Spinal cord (tissue), 10 donors: ENCODE measurements around the gene FCHO2. TPM values are rescaled to one million over a fixed set of nuclear protein-coding genes. Genes with fewer than 3 reads are reported as not detected.

Experiments used
- DNase-seq, 6 donors: peaks; one replicate each; pipeline versions ENCODE4 v3.0.0 to v3.0.0-alpha.2; 2013 to 2015; ENCODE audit warnings: low spot score in 6 of 6, low read depth in 4 of 6
- H3K27ac ChIP-seq: one replicate; pipeline ENCODE4 v1.5.1; 2013; ENCODE audit warnings: low read depth, low read length, control low read depth
- H3K27me3 ChIP-seq: one replicate; pipeline ENCODE4 v1.6.1; 2013; ENCODE audit warnings: low read length; ENCODE audit not compliant: control insufficient read depth, insufficient read depth
- H3K36me3 ChIP-seq: one replicate; pipeline ENCODE4 v1.6.1; 2013; ENCODE audit warnings: low read length; ENCODE audit not compliant: control insufficient read depth, insufficient read depth
- H3K4me1 ChIP-seq: one replicate; pipeline ENCODE4 v1.6.1; 2013; ENCODE audit warnings: low read length; ENCODE audit not compliant: control insufficient read depth, insufficient read depth
- H3K4me3 ChIP-seq: one replicate; pipeline ENCODE4 v1.5.1; 2013; ENCODE audit warnings: low read depth, low read length, control low read depth
- H3K9me3 ChIP-seq: one replicate; pipeline ENCODE4 v1.6.1; 2013; ENCODE audit warnings: low read length; ENCODE audit not compliant: control insufficient read depth, insufficient read depth
- WGBS: methylation state at CpG from one replicate; pipeline ENCODE4 v1.1.5; 2013; ENCODE audit warnings: missing lambda C conversion rate; ENCODE audit not compliant: insufficient coverage; 5-methylcytosine and 5-hydroxymethylcytosine counted together
- polyA plus RNA-seq, 2 donors: library from polyadenylated mRNA; unstranded; fragments of 120-200 nt; gene quantifications; one replicate each; pipeline ENCODE4 v1.2.1, GENCODE V29; 2013; ENCODE audit not compliant: insufficient read length in 2 of 2
- total RNA-seq, 2 donors: library from RNA; depleted of rRNA in 1 of 2; stranded (reverse); fragments of 120-200 nt in 1 of 2; fragments of >200 nt in 1 of 2; gene quantifications; one replicate each; pipeline versions ENCODE4 v1.2.3 to v1.2.4, GENCODE V29; 2013 to 2014
- donor health status: healthy.

FCHO2 gene
- total and polyA plus RNA-seq, 4 donors = 15.5 to 36.4 (median 24.6) TPM

DNA sequence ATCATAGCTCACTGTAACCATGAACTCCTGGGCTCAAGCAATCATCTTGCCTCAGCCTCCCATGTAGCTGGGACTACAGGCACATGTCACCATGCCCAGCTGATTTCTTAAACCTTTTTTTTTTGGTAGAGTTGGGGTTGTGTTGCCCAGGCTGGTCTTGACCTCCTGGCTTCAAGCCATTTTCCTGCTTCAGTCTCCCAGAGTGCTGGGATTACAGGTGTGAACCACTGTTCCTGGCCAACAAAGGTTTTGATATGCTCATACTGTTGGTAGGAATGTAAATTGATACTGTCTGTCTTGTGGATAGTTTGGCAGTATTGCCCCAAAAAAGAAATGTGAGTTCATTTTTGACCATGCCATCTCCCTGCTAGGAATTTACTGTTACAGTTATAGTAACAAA lies 87.2 kb downstream of the FCHO2 start:
- Histone ChIP-seq H3K4me3 (no peak overlapping the region), H3K27me3 (no peaks in the 10 kb centered on the region), H3K9me3 (peaks cover 4% of the 10 kb centered on the region), H3K36me3 (no peaks in the 10 kb centered on the region), H3K4me1 (no peaks in the 10 kb centered on the region), H3K27ac (no peak overlapping the region)
- no peak for DNase-seq

DNA sequence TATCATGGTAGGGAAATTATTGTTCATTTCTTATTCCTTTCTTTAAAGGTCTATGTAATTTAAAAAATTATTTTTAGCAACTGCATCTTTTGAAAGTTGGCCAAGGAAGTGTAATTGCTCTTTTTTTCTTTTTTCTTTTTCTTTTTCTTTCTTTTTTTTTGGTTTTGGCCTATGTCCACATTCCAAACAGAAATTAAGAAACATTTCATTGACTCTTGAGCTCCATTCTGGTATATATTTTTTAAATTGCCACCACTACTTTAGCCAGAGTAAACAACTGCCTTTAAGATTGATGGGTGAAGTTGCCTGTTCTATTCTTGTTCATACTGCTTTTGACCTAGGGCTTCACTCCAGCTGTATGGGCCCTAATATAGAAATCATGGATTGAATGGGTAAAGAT lies 88.7 kb downstream of the FCHO2 start:
- Histone ChIP-seq H3K4me1 (no peaks in the 10 kb centered on the region), H3K27me3 (no peaks in the 10 kb centered on the region), H3K27ac (no peak overlapping the region), H3K9me3 (peaks cover 4% of the 10 kb centered on the region), H3K36me3 (no peaks in the 10 kb centered on the region), H3K4me3 (no peak overlapping the region)
- DNase-seq = no peak

GRCh38 chr5:73045623-73046022 lies 89.8 kb downstream of the FCHO2 start:
- H3K9me3 ChIP-seq = peaks cover 4% of the 10 kb centered on the region
- no peak overlapping the region for H3K27ac ChIP-seq
- no peaks in the 10 kb centered on the region for H3K27me3 ChIP-seq
- H3K36me3 ChIP-seq = no peaks in the 10 kb centered on the region
- no peak overlapping the region for H3K4me3 ChIP-seq
- H3K4me1 ChIP-seq = no peaks in the 10 kb centered on the region
- no peak for DNase-seq
- WGBS = no CpG with 5 or more reads among the region's 1 CpG

DNA sequence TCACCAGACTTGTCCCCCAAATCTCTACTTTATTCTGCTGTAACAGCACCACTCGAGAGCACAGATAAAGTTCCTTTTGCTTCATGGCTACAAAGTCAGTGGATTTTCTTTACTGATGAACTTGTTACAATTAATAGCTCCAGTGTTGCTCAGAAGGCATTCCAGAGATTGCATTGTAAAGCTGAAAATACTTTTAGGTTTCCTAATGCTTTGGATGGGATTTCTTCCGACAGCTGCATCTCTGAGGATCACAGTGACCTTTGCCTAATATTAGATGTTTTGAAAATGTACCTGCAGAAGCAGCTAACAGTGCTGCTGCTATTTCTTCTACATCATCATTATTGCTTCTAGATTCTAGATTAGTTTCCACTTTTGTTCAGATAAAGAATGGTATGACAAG lies 105.8 kb downstream of the FCHO2 start:
- Histone ChIP-seq H3K36me3 (no peaks in the 10 kb centered on the region), H3K9me3 (no peaks in the 10 kb centered on the region), H3K4me1 (no peaks in the 10 kb centered on the region), H3K27ac (no peak overlapping the region), H3K4me3 (no peak overlapping the region), H3K27me3 (no peaks in the 10 kb centered on the region)
- no peak for DNase-seq
- WGBS = no CpG with 5 or more reads among the region's 2 CpGs

GRCh38 chr5:73066466-73066865 lies 110.6 kb downstream of the FCHO2 start:
- no peak overlapping the region for H3K4me3 ChIP-seq
- H3K36me3 ChIP-seq = no peaks in the 10 kb centered on the region
- no CpG with 5 or more reads among the region's 2 CpGs for WGBS

DNA sequence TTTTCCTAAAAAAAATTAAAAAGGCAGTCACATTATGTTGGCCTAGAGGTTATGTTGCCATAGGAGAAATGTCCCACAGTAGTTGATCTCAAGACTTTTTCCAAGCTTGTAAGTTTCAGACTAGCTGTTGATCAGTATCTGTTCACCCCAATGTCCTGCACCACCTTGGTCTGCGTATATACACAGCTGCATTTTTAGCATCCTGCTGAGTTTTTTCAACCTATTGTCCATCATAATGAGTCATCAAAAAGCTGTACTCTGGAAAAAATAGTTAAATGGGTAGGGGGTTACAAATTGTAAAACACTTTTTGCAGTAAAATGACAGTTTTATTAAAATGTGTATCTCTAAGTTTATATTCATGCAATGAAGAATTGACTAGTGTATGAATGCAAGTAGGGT lies 111.4 kb downstream of the FCHO2 start:
- no peaks in the 10 kb centered on the region for H3K36me3 ChIP-seq
- H3K27me3 ChIP-seq = no peaks in the 10 kb centered on the region
- no peak overlapping the region for H3K4me3 ChIP-seq
- no peak for DNase-seq
- no peak overlapping the region for H3K27ac ChIP-seq
- WGBS = no CpG with 5 or more reads among the region's 1 CpG
- no peaks in the 10 kb centered on the region for H3K9me3 ChIP-seq
- no peaks in the 10 kb centered on the region for H3K4me1 ChIP-seq

More at GRCh38 chr5:73066466-73066865, 110.6 kb downstream of the FCHO2 start:
- DNase-seq = no peak
- Histone ChIP-seq H3K27ac (no peak overlapping the region), H3K9me3 (no peaks in the 10 kb centered on the region), H3K4me1 (no peaks in the 10 kb centered on the region), H3K27me3 (no peaks in the 10 kb centered on the region)

DNA sequence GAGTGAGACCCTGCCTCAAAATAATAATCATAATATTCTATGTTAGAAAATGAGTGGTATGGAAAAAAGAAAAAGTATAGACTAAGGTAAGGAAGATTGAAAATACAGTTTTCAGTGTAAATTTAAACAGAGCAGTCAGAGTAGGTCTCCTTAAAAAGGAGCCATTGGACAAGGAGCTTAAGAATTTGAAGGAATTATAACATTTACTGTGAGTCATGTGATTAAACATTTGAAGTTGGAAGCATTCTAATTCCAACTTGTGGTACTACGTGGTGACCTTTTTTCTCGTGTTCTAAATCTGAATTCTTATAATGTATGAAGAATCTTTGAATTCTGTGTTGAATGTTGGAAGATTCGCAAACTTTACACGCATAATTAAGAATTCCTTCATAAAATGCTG lies 125.3 kb downstream of the FCHO2 start:
- WGBS = no CpG with 5 or more reads among the region's 4 CpGs
- Histone ChIP-seq H3K27me3 (no peaks in the 10 kb centered on the region), H3K4me3 (no peak overlapping the region), H3K36me3 (peaks cover 8% of the 10 kb centered on the region), H3K9me3 (no peaks in the 10 kb centered on the region), H3K4me1 (no peaks in the 10 kb centered on the region), H3K27ac (no peak overlapping the region)
- no peak for DNase-seq

DNA sequence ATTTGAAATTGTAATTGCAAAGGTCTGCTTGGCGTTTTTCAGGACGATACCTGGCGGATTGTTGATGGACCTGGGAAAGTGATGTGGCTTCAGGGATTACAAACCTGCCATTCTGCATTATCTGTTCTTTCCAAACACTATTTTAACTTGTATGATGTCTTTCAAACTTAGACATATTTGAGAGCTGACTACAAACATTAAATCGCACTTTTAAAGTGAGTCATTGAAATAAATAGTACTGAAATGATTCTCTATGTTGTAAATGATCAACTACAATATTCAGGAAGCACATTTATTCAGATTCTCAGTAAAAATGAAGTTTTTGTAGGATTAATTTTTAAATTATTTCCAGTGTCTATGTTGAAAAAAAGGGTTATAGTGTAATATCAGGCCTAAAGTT lies 132.2 kb downstream of the FCHO2 start:
- Histone ChIP-seq H3K36me3 (peaks cover 7% of the 10 kb centered on the region), H3K9me3 (no peaks in the 10 kb centered on the region), H3K27ac (no peak overlapping the region), H3K4me1 (no peaks in the 10 kb centered on the region), H3K27me3 (no peaks in the 10 kb centered on the region), H3K4me3 (no peak overlapping the region)
- no CpG with 5 or more reads among the region's 4 CpGs for WGBS
- DNase-seq = no peak

- Histone ChIP-seq H3K4me1 (no peaks in the 10 kb centered on the region), H3K4me3 (no peak overlapping the region), H3K9me3 (peaks cover 3% of the 10 kb centered on the region), H3K36me3 (peaks cover 3% of the 10 kb centered on the region), H3K27ac (no peak overlapping the region), H3K27me3 (no peaks in the 10 kb centered on the region)
- WGBS = no CpG with 5 or more reads among the region's 7 CpGs
- no peak for DNase-seq
Observed at GRCh38 chr5:73093943-73094342, 138.1 kb downstream of the FCHO2 start.

- H3K27ac ChIP-seq = no peak overlapping the region
- H3K4me1 ChIP-seq = no peaks in the 10 kb centered on the region
- H3K9me3 ChIP-seq = peaks cover 3% of the 10 kb centered on the region
- DNase-seq = no peak
- no CpG with 5 or more reads among the region's 1 CpG for WGBS
- H3K27me3 ChIP-seq = no peaks in the 10 kb centered on the region
- H3K36me3 ChIP-seq = peaks cover 3% of the 10 kb centered on the region
- no peak overlapping the region for H3K4me3 ChIP-seq
Observed at GRCh38 chr5:73094415-73094814, 138.6 kb downstream of the FCHO2 start.
